Cerebellar cortex (tissue), 1 donor: ENCODE measurements around the gene DTNA.

Source experiments
- DNase-seq: peaks from one replicate; pipeline ENCODE4 v3.0.0-alpha.2; 2015; ENCODE audit warnings: low spot score

The DTNA gene

DNA sequence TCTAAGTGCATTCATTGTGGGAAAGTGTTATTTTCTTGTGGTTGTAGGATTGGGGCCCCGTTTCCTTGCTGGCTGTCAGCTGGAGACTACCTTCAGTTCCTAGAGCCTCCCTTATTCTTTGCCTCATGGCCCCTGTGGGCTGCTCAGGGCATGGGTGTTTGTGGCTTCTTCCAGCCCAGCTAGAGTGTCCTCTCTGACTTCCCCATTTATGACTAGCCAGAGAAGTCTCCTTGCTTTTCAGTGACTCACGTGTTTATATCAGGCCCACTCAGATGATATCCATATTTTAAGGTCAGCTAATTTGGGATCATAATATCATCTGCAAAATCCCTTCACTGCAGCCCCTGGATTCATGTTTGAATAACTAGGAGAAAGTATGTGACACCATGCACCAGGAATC lies 62.8 kb downstream of the DTNA start:
- DNase-seq: no peak

DNA sequence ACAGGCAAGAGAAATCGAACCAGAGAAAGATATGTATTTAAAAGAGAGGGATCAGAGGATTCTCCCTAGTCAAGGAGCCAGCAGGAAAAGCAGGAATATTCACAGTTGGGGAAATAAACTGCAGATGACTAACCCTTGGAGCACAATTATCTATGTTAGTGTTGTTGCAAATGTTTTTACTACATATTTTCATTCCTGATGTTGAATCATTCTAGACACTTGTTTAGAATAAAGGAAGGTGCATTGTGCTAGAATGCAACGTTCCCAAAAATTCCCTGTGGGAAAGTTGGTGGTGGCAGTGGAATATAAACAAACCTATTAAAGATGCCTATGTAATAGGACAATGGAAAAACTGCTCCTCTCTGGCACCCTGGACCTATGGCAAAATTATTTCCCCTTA lies 63.3 kb downstream of the DTNA start:
- DNase-seq: no peak

- DNase-seq: peak; percentile 71
These were observed 64.1 kb downstream of the DTNA start for GRCh38 chr18:34773961-34774766.

- DNase-seq: no peak
These were observed 65.4 kb downstream of the DTNA start for GRCh38 chr18:34775461-34775860.

DNA sequence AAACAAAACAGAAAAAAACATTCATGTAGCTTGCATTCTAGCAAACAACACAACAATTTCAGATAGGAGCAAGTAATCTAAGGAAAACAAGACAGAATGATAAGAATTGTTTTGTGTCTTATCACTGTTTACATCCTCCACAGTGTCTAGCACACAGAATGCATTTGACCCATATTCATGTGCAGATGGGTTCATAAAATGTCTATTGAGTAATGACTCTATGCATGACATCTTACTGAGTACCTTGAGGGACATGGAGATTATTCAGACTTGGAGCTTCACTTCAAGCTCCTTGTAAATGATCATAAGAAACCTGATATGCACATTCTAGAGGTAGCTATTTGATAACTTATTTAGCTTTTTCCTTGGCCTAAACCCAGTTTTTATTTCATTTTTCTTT lies 69.0 kb downstream of the DTNA start:
- DNase-seq: no peak

DNA sequence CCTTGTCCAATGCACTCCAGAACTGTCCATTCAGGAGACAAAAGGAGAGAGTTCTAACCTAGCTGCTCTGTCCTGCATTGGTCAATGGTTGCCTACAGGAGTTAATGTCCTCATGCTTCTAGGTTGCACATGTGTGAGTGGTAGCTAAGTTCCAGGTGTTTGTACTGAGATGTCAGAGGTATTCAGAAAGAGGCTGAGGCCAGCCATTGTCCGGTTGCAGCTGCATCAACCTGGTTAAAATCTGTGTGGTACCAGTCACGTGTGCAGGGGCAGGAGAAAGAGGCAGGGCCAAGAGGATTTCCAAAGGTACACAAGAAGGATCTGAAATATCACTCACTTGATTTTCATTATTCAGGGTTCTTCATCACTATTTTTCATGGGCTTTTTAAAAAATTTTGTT lies 70.8 kb downstream of the DTNA start:
- DNase-seq: no peak

DNA sequence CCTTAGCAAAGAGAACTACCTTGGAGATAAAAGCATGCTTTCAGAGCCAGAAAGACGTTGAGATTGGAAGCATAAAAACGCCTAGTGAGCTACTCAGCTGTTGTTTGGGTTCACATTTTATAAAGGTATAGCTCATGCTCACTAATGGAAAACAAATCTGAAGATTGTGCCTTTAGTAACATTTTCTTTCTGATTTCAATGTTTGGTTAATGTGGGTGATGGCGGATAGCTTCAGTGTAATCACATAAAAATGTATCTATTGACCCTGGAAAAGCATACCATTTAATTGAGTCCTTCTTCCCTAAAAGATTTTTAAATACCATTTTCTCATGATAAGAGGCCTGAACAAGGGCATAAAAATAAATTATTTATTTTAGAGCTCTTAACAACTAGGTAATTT lies 73.4 kb downstream of the DTNA start:
- no peak for DNase-seq

DNA sequence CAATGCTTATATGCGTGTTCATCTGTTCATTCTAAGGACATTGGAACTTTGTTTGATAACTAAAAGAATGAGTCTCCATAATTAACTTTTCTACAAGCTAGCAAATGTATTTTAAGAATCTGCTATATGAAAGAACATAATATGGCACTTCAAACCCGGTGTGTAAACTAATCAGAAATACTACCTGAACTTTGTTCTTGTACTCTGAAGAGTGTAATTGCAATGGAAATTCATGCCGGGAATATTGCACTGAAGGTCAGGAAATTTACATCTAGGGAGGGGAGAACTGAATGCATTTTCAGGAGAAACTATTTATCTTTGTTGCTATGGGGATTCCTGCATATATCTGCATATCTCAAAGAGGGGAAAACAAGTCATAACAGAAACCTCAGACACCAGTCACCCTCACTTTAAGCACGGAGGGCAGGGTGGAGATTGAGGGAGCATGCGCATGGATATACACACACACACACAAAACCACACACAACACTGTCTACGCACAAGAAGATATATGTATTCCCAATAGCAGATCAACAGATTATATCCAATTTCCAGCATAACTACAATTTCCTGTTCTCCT lies 76.2 kb downstream of the DTNA start:
- DNase-seq: no peak

- DNase-seq: peak; percentile 90
These were observed 77.9 kb downstream of the DTNA start for GRCh38 chr18:34787931-34788532.

- DNase-seq: no peak
These were observed 79.8 kb downstream of the DTNA start for GRCh38 chr18:34789768-34790344.

- DNase-seq: no peak
These were observed 84.2 kb downstream of the DTNA start for GRCh38 chr18:34794348-34794747.

GRCh38 chr18:34795070-34795732 lies 85.1 kb downstream of the DTNA start:
- DNase-seq: peak; percentile 57

DNA sequence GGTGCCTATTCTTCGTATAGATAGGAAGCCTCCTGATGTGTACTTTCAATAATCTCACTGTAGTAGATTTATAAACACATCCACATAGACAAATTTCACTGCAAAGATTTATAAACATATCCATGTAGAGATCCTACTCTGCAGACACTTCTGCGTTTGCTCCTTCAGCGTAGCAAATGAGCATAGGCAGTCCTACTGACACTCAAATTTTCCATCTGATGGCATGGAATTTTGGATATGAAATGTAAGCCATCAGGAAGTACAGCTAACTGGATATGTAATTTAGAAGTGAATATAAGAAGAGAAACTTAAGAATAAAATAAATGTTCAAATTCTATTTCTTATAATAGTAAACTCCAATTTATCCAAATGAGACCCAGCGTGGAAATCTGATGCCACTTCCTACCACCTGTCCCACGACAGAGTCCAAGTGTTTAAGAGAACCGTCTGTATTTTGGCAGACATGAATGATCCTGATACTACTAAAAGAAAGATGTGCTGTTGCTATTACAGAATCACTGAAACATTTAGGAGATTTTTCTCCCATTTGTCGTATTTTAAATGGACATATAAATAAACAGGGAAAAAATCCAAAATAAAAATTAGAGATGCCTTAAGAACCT lies 86.0 kb downstream of the DTNA start:
- peak; percentile 62 for DNase-seq

DNA sequence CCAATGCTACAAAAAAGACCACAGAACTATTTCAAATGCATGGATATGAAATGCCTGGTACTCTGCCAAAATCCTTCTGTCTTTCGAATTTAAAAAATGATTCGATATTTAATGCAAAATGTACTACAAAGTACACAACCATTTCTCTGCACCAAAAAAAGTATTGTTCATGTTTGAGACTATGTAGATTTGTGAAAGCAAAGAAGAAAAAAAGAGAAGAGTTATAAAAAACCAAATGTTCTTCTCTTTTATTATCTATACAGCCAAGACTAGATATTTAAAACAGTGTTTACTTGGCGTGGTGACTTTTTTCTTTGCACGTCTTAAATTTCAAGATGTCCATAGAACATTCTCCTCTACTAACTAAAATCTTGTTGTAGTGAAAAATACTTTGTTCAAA lies 89.2 kb downstream of the DTNA start:
- DNase-seq: no peak

- DNase-seq: no peak
These were observed 90.3 kb downstream of the DTNA start for GRCh38 chr18:34800381-34800780.

- DNase-seq: no peak
These were observed 91.7 kb downstream of the DTNA start for GRCh38 chr18:34801774-34802173.

- peak; percentile 49 for DNase-seq
These were observed 92.9 kb downstream of the DTNA start for GRCh38 chr18:34802959-34803358.

GRCh38 chr18:34803877-34804400 lies 93.8 kb downstream of the DTNA start:
- no peak for DNase-seq

- DNase-seq: no peak
These were observed 95.2 kb downstream of the DTNA start for GRCh38 chr18:34805103-34805877.

DNA sequence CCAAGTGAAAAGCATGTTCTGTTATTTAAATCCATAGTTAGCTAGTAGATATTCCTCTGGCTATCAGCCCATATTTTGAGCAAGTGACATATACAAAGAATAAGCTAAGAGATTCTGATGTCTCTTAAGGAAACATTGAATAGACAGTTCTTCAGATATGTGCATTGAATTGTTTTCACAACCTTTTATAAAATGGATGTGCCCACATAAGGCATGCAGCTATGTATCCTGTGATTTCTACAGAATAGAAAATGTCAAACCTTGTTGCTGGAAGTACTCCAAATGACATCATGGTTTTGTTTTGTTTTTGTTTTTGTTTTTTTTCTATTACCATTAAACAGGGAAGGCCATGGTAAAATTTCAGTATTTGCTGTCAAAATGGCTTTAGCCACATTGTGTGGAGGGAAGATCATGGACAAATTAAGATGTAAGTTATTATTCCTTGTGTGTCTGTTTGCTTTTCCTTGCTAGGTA lies 95.8 kb downstream of the DTNA start:
- no peak for DNase-seq

GRCh38 chr18:34806527-34806926 lies 96.4 kb downstream of the DTNA start:
- peak; percentile 58 for DNase-seq
